Right atrium auricular region (tissue), 2 donors: Measurements from ENCODE around the gene PSORS1C1. TPM values are rescaled to one million over a fixed set of nuclear protein-coding genes. Genes with fewer than 3 reads are reported as not detected.

Source experiments
- DNase-seq: peaks from one replicate; pipeline ENCODE4 v3.0.0-alpha.2; 2019; ENCODE audit warnings: low spot score
- H3K27ac ChIP-seq, 2 donors: fragments of 200-600 bp; sonication (generic); 1 replicate in 1 of 2; 2 replicates in 1 of 2; pipeline ENCODE4 v1.5.1; 2016 to 2019
- H3K27me3 ChIP-seq, 2 donors: fragments of 200-600 bp; sonication (generic); one replicate each; pipeline versions ENCODE4 v1.5.1 to v1.6.0; 2017 to 2019
- H3K36me3 ChIP-seq: fragments of 200-600 bp; sonication (generic); one replicate; pipeline ENCODE4 v1.5.1; 2016
- H3K4me1 ChIP-seq, 2 donors: fragments of 200-600 bp; sonication (generic); one replicate each; pipeline versions ENCODE4 v1.5.1 to v1.6.0; 2017 to 2019
- H3K4me3 ChIP-seq, 2 donors: fragments of 200-600 bp; sonication (generic); 1 replicate in 1 of 2; 2 replicates in 1 of 2; pipeline ENCODE4 v1.5.1; 2017 to 2019; ENCODE audit warnings: mild to moderate bottlenecking in 1 of 2, moderate library complexity in 1 of 2
- H3K9me3 ChIP-seq, 2 donors: fragments of 200-600 bp; sonication (generic); one replicate each; pipeline ENCODE4 v1.5.1; 2019
- total RNA-seq, 2 donors: library from RNA; depleted of rRNA; stranded (reverse); fragments of >200 nt; gene quantifications; one replicate each; pipeline ENCODE4 v1.1.0, GENCODE V29; 2016
- TF ChIP-seq, protein P1 (sequence below), 2 donors: fragments of 200-600 bp; sonication (generic); IDR thresholded peaks; one replicate each; pipeline ENCODE4 v1.5.1; 2019; ENCODE audit warnings: antibody characterized with exemption in 2 of 2

Gene PSORS1C1
- total RNA-seq, 2 donors from 2014 or later: 0.33 to 1.5 TPM

DNA sequence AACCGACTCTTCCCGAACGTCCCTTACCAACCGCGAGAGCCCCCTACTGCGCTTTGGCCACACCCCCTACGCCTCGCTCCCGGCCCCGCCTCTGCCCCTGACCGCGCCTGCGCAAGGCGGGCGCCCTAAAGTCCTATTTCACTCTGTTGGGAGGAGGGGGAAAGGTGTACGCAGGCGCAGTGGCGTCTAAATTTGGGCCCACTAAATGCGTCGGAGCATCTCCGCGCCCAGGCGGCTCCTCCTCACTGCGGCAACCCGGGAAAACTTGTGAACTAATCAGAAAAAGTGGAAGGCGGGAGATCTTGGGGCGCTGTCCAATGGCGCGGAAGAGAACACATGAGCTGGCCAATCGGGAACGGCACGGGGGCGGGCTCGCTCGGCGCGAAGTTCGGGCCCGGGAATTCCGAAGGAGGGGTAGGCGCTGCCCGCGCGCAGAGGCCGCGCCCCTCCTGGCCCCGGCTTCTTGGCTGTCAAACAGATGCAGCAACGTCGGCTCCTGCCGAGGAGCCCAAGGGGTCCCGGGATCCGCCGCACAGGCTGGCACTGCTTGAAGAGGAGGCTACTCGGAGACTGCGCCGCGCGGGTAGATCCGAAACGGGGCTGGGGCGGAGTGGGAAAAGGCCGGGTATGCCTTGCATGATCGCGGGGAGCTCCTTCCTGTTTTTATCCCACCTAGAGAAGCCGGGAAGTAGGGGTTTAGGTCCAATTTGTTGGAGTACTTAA is 43.7 kb downstream of the PSORS1C1 start, which contains the start of gene TCF19:
TCF19 (plus strand) TSS at position 450 of the 723 bp plus-strand sequence. CDS start 881 bp downstream, outside the sequence.
- H3K27ac ChIP-seq: peak within 1 kb of the TSS; percentile 58 to 80
- DNase-seq: peak; percentile 99
- H3K36me3 ChIP-seq: peaks cover 13% of the 10 kb centered on the region
- TF ChIP-seq, protein P1, sequence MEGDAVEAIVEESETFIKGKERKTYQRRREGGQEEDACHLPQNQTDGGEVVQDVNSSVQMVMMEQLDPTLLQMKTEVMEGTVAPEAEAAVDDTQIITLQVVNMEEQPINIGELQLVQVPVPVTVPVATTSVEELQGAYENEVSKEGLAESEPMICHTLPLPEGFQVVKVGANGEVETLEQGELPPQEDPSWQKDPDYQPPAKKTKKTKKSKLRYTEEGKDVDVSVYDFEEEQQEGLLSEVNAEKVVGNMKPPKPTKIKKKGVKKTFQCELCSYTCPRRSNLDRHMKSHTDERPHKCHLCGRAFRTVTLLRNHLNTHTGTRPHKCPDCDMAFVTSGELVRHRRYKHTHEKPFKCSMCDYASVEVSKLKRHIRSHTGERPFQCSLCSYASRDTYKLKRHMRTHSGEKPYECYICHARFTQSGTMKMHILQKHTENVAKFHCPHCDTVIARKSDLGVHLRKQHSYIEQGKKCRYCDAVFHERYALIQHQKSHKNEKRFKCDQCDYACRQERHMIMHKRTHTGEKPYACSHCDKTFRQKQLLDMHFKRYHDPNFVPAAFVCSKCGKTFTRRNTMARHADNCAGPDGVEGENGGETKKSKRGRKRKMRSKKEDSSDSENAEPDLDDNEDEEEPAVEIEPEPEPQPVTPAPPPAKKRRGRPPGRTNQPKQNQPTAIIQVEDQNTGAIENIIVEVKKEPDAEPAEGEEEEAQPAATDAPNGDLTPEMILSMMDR (IDR thresholded peaks at IDR 0.05): peak in 1 of 2 donors; percentile 15
- peak within 1 kb of the TSS; percentile 52 to 72 for H3K4me3 ChIP-seq
- no peaks in the 10 kb centered on the region for H3K27me3 ChIP-seq
- peaks cover 0 to 20% of the 10 kb centered on the region in 2 donors for H3K4me1 ChIP-seq
- no peaks in the 10 kb centered on the region for H3K9me3 ChIP-seq

DNA sequence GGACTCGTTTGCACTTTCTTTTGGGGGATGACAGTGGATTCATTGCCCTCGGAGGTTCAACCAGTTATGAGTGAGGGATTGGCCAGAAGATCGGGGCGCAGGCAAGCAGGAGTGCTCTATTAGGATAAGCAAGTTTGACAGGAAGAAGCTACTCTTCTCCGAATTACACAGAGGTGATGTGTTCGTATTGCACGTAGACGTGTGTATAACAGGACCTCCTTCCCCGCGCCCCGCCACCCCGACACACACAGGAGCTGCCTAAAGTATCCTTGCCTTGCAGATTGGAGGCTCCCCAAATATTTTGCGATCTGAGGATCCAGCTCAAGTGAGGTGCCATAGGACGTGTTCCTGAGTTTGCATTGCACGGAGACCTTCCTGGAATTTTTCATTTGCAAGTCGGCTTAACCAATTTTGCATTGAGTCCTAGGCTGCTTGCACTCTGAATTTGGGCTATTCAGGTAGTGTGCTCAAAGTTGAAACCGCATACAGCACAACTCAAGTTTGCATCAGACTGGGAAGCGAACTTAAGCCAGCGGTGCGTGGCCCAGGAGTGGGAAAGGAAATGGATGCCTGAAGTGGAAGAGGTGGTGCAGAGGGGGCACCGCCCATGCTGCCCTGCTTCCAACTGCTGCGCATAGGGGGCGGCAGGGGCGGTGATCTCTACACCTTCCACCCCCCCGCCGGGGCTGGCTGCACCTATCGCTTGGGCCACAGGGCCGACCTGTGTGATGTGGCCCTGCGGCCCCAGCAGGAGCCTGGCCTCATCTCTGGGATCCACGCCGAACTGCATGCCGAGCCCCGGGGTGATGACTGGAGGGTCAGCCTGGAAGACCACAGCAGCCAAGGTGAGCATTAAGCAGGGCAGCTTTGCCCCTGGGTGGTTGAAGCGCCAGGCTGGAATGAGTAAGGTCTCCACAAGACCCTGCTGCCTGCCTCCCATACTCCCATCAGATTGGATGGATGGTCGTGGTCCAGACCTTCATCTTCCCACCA is 44.6 kb downstream of the PSORS1C1 start:
- H3K36me3 ChIP-seq: peaks cover 5% of the 10 kb centered on the region
- H3K9me3 ChIP-seq: no peaks in the 10 kb centered on the region
- H3K4me3 ChIP-seq: peak overlapping the region; percentile 52 to 72
- DNase-seq: no peak
- H3K27me3 ChIP-seq: no peaks in the 10 kb centered on the region
- H3K27ac ChIP-seq: peak overlapping the region in 1 of 2 donors; percentile 51
- peaks cover 0 to 20% of the 10 kb centered on the region in 2 donors for H3K4me1 ChIP-seq
- TF ChIP-seq, protein P1 (IDR thresholded peaks at IDR 0.05): no peak

DNA sequence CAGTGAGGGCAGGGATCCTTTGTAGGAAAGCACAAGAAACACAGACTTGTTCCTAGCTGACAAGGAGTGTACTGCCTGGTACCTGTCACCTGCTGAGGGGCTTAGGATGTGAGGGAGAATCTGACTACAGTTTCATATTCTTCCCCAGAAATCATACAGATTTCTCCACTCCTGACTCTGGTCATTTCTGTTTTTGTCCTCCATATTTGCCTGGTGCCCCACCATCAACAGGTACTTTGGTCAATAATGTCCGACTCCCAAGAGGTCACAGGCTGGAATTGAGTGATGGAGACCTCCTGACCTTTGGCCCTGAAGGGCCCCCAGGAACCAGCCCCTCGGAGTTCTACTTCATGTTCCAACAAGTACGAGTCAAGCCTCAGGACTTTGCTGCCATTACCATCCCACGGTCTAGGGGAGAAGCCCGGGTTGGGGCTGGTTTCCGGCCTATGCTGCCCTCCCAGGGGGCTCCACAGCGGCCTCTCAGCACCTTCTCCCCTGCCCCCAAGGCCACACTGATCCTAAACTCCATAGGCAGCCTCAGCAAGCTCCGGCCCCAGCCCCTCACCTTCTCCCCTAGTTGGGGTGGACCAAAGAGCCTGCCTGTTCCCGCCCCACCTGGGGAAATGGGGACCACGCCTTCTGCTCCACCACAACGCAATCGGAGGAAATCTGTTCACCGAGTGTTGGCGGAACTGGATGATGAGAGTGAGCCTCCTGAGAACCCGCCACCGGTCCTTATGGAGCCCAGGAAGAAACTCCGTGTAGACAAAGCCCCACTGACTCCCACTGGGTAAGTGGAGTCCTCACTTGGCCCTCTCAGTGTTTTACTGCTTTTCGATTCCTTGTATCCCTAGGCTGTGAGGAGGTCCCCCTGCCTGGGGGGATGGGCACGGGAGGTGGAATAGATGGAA is 46.9 kb downstream of the PSORS1C1 start:
- H3K27ac ChIP-seq: no peak overlapping the region
- no peaks in the 10 kb centered on the region for H3K27me3 ChIP-seq
- H3K36me3 ChIP-seq: no peaks in the 10 kb centered on the region
- no peak for DNase-seq
- TF ChIP-seq, protein P1 (IDR thresholded peaks at IDR 0.05): no peak
- H3K4me3 ChIP-seq: no peak overlapping the region
- H3K4me1 ChIP-seq: peaks cover 0 to 20% of the 10 kb centered on the region in 2 donors
- no peaks in the 10 kb centered on the region for H3K9me3 ChIP-seq

DNA sequence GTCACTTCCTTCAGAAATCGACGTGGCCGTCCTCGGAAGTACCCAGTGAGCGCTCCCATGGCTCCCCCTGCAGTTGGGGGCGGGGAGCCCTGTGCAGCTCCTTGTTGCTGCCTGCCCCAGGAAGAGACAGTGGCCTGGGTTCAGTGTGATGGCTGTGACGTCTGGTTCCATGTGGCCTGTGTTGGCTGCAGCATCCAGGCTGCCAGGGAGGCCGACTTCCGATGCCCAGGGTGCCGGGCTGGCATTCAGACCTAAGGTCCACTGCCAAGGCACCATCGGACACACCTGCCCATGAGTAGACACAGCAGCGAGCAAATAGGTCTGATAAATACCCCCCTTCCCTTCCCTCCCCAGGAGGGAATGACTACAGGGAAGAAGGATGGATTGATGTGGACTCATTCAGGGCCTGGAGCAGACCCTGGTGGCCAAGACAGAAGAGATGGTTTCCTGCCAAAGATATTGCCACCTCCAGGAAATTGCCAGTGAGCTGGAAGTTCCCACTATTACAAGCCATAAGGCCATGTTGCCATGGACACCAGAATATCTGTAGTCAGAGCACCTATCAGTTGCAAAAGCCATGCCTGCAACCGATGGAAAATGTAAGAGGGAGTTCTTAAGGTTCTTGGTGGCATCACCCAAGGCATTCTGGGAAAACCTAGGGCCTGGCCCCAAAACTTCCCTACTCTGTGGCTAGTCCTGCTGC is 48.0 kb downstream of the PSORS1C1 start:
- peaks cover 0 to 12% of the 10 kb centered on the region in 2 donors for H3K4me1 ChIP-seq
- no peak overlapping the region for H3K4me3 ChIP-seq
- no peaks in the 10 kb centered on the region for H3K9me3 ChIP-seq
- H3K27me3 ChIP-seq: no peaks in the 10 kb centered on the region
- TF ChIP-seq, protein P1 (IDR thresholded peaks at IDR 0.05): no peak
- H3K27ac ChIP-seq: no peak overlapping the region
- no peaks in the 10 kb centered on the region for H3K36me3 ChIP-seq
- DNase-seq: no peak
